LNCaP clone FGC (cell line): ENCODE measurements around the gene DLX2.
"Not testable (repeated sequence)": the region's sequence is repeated elsewhere in the genome, so short reads cannot be mapped to it uniquely, and the experiment has no call there.

Experiments used
- DNase-seq: peaks from one replicate; pipeline ENCODE4 v3.0.0-alpha.2; 2011; ENCODE audit warnings: low read depth
- H3K4me3 ChIP-seq: 2 replicates; pipeline ENCODE4 v1.5.1; 2011; ENCODE audit warnings: mild to moderate bottlenecking, low read depth, low read length, control low read depth
- TF ChIP-seq, protein P1 (sequence below): IDR thresholded peaks from 2 replicates; pipeline ENCODE4 v1.5.1; 2012; ENCODE audit warnings: mild to moderate bottlenecking; ENCODE audit not compliant: control insufficient read depth, insufficient read depth; ENCODE audit errors: extremely low read depth

The DLX2 gene

DNA sequence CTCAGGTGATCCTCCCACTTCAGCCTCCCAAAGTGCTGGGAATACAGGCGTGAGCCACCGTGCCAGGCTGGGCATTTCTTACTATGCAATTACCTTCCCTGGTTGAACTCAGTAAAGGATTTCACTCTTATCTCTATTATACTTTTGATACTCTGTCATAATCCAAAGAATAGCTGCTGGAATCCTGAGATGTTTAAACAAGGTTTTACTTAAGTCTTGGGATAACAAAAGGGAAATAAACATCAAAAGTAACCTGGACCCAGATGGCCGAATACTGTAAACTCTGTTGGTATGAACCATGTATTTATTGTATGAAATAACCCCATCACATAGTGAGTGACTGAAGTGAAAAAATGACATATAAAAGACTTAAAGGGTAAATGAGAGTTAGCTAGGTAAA, 11.9 kb upstream of the DLX2 start:
- DNase-seq = no peak
- TF ChIP-seq, protein P1, sequence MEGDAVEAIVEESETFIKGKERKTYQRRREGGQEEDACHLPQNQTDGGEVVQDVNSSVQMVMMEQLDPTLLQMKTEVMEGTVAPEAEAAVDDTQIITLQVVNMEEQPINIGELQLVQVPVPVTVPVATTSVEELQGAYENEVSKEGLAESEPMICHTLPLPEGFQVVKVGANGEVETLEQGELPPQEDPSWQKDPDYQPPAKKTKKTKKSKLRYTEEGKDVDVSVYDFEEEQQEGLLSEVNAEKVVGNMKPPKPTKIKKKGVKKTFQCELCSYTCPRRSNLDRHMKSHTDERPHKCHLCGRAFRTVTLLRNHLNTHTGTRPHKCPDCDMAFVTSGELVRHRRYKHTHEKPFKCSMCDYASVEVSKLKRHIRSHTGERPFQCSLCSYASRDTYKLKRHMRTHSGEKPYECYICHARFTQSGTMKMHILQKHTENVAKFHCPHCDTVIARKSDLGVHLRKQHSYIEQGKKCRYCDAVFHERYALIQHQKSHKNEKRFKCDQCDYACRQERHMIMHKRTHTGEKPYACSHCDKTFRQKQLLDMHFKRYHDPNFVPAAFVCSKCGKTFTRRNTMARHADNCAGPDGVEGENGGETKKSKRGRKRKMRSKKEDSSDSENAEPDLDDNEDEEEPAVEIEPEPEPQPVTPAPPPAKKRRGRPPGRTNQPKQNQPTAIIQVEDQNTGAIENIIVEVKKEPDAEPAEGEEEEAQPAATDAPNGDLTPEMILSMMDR = no peak
- H3K4me3 ChIP-seq = no peak overlapping the region

DNA sequence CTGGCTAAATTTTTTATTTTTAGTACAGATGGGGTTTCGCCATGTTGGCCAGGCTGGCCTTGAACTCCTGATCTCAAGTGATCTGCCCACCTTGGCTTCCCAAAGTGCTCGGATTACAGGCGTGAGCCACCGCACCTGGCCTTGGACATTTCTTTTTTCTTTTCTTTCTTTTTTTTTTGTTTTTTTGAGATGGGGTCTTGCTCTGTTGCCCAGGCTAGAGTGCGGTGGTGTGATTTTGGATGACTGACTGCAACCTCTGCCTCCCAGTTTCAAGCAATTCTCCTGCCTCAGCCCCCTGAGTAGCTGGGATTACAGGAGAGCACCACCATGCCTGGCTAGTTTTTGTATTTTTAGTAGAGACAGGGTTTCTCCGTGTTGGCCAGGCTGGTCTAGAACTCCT, 11.5 kb upstream of the DLX2 start:
- not testable (repeated sequence) for DNase-seq, H3K4me3 ChIP-seq

DNA sequence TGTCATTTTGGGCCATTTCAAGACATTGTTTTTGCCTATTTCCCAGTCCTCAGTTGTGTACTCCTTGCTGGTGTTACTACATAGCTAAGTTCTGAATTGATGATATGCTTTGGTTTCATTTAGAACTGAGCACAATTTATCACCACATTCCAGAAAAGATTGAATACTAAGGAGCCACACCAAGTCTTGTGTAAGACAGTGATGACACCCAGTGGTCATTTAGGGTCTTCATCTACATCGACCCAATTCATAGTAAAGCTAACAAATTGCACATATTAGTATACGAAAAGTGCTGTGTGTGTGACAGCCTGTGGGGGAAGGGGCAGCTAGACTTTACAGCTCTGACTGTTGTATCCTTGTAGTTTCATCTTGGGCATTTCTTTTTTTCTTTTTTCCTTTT, 10.9 kb upstream of the DLX2 start:
- TF ChIP-seq, protein P1 = peak; percentile 20; the same call in 1 of the 2 replicates
- no peak for DNase-seq
- H3K4me3 ChIP-seq = no peak overlapping the region

DNA sequence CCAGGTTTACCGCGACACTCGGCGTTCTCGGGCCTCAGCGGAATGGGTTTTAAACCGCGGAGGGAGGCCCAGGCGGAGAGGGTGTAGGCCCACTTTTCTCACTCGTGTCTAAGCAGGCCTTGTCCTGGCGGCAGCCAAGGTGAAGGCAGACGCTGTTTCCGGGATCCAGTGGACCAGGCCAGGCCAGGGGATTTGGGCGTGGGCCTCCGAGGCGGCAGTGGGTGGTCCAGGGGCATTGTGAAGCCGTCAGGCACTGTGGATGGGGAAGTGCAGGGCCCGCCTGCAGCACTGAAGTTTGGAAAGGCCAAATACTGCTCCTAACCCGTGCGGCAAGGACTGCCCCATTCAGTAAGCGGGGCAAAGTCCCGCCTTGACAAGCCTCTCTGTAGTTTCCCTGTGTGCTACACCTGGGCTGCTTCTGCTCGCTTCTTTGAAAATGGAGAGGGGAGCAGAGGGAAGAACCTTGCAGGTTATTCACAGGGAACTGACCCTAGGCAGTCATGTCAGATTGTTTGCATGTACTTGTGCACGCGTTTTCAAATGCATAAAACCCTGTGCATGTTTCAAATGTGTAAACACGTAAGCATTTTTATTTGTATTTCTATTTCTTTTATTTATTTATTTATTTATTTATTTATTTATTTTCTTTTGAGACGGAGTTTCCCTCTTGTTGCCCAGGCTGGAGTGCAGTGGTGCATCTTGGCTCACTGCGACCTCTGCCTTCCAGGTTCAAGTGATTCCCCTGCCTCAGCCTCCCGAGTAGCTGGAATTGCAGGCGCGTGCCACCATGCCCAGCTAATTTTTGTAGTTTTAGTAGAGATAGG, 7.5 kb upstream of the DLX2 start:
- no peak overlapping the region for H3K4me3 ChIP-seq
- no peak for DNase-seq
- TF ChIP-seq, protein P1 = no peak

DNA sequence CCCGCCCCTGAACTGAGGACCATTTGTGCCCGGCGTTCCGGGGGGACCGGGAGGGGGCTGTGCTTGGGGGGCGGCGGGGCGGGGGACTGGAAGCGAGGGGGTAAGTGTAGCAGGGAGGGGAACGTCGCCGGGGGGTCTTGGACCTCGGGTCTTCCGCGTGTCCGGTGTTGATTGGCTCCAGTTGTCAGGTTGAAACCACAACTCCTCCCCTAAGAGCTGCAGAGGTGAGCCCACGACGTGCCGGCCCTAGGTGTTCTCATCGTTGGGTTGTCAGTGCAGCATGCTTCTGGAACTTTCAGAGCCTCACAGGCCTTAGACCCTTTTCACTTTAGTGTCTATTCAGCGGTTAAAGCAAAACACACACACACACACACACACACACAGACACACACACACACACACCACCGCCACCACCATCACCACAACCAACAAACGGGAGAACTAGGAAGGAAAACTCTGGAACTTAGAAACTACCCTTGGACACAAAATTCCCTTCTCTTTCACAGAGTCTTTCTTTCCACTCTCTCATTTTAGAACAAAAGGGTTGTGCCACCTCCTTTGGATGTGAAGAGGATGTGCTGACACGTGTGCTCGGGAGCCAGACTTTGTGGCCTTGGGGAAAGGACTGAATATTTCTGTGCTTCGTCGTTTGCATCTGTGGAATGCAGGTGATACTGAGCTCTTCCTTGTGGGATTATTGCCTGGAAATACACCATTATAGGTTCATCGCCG, 6.7 kb upstream of the DLX2 start:
- no peak for DNase-seq
- no peak overlapping the region for H3K4me3 ChIP-seq
- TF ChIP-seq, protein P1 = no peak

DNA sequence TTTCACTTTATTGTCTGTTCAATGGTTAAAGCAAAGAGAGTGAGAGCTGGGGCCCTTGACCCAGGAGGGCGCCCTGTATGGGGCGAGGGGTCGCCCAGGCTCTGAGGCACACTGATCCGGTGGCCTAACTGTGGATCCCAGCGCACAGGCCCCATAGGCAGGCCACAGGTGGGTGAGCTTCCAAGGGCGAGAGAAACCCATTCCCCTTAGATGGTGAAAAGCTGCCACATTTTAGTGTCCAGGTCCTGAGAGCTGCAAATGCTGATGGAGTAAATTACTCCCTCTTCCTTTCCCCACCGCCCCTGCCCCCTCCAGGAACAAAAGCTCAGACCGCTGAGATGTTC, 5.9 kb upstream of the DLX2 start:
- DNase-seq = no peak
- H3K4me3 ChIP-seq = no peak overlapping the region
- TF ChIP-seq, protein P1 = no peak

DNA sequence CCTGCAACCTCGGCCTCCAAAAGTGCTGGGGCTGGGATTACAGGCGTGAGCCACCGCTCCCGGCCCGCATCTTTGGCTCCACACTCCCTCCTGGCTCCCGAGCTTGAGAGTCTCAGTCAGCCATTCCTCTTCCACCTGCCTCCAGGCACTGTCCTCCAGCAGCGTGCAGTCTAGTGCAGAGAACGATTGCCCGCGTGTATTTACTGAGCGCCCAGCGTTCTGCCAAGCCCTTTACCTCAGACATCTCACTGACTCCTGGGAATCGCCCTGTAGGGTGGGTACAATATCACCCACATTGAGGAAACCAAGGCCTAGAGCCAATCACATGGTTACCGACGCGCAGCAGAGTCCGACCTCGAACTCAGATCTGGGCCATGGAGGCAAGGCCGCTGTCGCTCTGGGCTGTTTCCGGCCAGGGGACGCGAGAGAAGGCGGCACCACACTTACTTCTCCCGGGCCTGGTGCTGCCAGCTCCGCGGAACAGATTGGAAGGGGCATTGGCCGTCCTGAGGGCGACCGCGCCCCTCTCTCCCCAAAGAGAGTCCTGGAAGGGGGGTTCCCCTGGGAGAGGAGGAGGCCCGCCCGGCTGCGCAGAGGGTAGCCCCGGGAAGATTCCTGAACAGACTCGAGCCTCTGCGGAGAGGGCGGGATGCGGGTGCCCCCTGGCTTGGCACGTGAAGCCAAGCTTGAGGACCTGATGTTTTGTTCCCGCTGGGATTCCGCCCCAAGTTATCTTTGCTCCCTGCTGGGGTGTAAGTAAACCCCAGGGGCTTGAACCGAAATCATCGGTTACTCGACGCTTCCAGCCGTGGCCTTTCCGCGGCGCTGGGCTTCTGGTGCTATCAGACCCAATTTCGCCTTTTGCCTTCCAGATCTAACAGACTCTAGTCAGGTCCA, 5.2 kb upstream of the DLX2 start:
- DNase-seq = no peak
- TF ChIP-seq, protein P1 = no peak
- no peak overlapping the region for H3K4me3 ChIP-seq
